ENCODE data around the gene ADGRV1.

The ADGRV1 gene

GRCh38 chr5:90654215-90654614, 95.6 kb downstream of the ADGRV1 start (continued):
- TF ChIP-seq, protein P1, sequence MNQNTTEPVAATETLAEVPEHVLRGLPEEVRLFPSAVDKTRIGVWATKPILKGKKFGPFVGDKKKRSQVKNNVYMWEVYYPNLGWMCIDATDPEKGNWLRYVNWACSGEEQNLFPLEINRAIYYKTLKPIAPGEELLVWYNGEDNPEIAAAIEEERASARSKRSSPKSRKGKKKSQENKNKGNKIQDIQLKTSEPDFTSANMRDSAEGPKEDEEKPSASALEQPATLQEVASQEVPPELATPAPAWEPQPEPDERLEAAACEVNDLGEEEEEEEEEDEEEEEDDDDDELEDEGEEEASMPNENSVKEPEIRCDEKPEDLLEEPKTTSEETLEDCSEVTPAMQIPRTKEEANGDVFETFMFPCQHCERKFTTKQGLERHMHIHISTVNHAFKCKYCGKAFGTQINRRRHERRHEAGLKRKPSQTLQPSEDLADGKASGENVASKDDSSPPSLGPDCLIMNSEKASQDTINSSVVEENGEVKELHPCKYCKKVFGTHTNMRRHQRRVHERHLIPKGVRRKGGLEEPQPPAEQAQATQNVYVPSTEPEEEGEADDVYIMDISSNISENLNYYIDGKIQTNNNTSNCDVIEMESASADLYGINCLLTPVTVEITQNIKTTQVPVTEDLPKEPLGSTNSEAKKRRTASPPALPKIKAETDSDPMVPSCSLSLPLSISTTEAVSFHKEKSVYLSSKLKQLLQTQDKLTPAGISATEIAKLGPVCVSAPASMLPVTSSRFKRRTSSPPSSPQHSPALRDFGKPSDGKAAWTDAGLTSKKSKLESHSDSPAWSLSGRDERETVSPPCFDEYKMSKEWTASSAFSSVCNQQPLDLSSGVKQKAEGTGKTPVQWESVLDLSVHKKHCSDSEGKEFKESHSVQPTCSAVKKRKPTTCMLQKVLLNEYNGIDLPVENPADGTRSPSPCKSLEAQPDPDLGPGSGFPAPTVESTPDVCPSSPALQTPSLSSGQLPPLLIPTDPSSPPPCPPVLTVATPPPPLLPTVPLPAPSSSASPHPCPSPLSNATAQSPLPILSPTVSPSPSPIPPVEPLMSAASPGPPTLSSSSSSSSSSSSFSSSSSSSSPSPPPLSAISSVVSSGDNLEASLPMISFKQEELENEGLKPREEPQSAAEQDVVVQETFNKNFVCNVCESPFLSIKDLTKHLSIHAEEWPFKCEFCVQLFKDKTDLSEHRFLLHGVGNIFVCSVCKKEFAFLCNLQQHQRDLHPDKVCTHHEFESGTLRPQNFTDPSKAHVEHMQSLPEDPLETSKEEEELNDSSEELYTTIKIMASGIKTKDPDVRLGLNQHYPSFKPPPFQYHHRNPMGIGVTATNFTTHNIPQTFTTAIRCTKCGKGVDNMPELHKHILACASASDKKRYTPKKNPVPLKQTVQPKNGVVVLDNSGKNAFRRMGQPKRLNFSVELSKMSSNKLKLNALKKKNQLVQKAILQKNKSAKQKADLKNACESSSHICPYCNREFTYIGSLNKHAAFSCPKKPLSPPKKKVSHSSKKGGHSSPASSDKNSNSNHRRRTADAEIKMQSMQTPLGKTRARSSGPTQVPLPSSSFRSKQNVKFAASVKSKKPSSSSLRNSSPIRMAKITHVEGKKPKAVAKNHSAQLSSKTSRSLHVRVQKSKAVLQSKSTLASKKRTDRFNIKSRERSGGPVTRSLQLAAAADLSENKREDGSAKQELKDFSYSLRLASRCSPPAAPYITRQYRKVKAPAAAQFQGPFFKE (tag by site-specific recombination; IDR thresholded peaks at IDR 0.05; ENCODE audit: borderline replicate concordance) = no peak
- TF ChIP-seq ELK4 (IDR thresholded peaks at IDR 0.05; ENCODE audit: borderline replicate concordance, low read depth, low read length) (no peak), ZNF473 (tag by site-specific recombination; IDR thresholded peaks at IDR 0.05) (no peak), GLI2 (tag by site-specific recombination; IDR thresholded peaks at IDR 0.05; ENCODE audit: borderline replicate concordance, low read depth) (no peak), ZNF391 (tag by site-specific recombination; IDR thresholded peaks at IDR 0.05; ENCODE audit: borderline replicate concordance, low read depth) (no peak), ZNF830 (tag by site-specific recombination; IDR thresholded peaks at IDR 0.05; ENCODE audit: low read depth) (no peak)
- TF ChIP-seq, protein P2, sequence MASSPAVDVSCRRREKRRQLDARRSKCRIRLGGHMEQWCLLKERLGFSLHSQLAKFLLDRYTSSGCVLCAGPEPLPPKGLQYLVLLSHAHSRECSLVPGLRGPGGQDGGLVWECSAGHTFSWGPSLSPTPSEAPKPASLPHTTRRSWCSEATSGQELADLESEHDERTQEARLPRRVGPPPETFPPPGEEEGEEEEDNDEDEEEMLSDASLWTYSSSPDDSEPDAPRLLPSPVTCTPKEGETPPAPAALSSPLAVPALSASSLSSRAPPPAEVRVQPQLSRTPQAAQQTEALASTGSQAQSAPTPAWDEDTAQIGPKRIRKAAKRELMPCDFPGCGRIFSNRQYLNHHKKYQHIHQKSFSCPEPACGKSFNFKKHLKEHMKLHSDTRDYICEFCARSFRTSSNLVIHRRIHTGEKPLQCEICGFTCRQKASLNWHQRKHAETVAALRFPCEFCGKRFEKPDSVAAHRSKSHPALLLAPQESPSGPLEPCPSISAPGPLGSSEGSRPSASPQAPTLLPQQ (tag by site-specific recombination; IDR thresholded peaks at IDR 0.05) = no peak

GRCh38 chr5:90655423-90655822, 96.8 kb downstream of the ADGRV1 start:
- H3K4me1 ChIP-seq (ENCODE audit: control insufficient read depth, insufficient read depth, low read length) = no peaks in the 10 kb centered on the region
- ChIA-PET CTCF (interaction anchor here (0.7 kb wide), 1 partner anchor 169 kb away, joined by 4 read pairs; no protein-coding TSS in a partner anchor), POLR2A (no interaction called here)
- H3K27ac ChIP-seq (ENCODE audit: extremely low read depth, low read depth, low read length) = no peak overlapping the region
- no peak overlapping the region for H3K4me3 ChIP-seq (ENCODE audit: low read depth, low read length)
- peaks cover 9 to 22% of the 10 kb centered on the region in 2 experiments for H3K36me3 ChIP-seq (ENCODE audit: control insufficient read depth in 2 of 2, insufficient read depth in 1 of 2, low read length in 2 of 2)
- H3K9me3 ChIP-seq (ENCODE audit: control insufficient read depth, insufficient read depth, low read depth, low read length) = no peaks in the 10 kb centered on the region
- TF ChIP-seq ZNF544 (tag by site-specific recombination; IDR thresholded peaks at IDR 0.05) (no peak), ZFP69B (tag by site-specific recombination; IDR thresholded peaks at IDR 0.05) (no peak), ZNF138 (tag by site-specific recombination; IDR thresholded peaks at IDR 0.05; ENCODE audit: borderline replicate concordance) (no peak), ZNF843 (tag by site-specific recombination; IDR thresholded peaks at IDR 0.05) (no peak), ZNF19 (tag by site-specific recombination; IDR thresholded peaks at IDR 0.05; ENCODE audit: low read depth) (no peak), SALL2 (tag by site-specific recombination; IDR thresholded peaks at IDR 0.05; ENCODE audit: borderline replicate concordance) (no peak), TSHZ1 (tag by site-specific recombination; IDR thresholded peaks at IDR 0.05; ENCODE audit: borderline replicate concordance) (no peak), ZNF558 (tag by site-specific recombination; IDR thresholded peaks at IDR 0.05) (no peak), ZNF521 (tag by site-specific recombination; IDR thresholded peaks at IDR 0.05) (no peak), ZNF560 (tag by site-specific recombination; IDR thresholded peaks at IDR 0.05; ENCODE audit: borderline replicate concordance) (no peak), ZFHX2 (tag by site-specific recombination; conservative IDR thresholded peaks at IDR 0.05) (no peak), ZNF10 (tag by site-specific recombination; IDR thresholded peaks at IDR 0.05) (no peak), ZNF585B (tag by site-specific recombination; IDR thresholded peaks at IDR 0.05) (no peak), ZNF37A (tag by site-specific recombination; IDR thresholded peaks at IDR 0.05) (no peak)
- TF ChIP-seq, protein P3, sequence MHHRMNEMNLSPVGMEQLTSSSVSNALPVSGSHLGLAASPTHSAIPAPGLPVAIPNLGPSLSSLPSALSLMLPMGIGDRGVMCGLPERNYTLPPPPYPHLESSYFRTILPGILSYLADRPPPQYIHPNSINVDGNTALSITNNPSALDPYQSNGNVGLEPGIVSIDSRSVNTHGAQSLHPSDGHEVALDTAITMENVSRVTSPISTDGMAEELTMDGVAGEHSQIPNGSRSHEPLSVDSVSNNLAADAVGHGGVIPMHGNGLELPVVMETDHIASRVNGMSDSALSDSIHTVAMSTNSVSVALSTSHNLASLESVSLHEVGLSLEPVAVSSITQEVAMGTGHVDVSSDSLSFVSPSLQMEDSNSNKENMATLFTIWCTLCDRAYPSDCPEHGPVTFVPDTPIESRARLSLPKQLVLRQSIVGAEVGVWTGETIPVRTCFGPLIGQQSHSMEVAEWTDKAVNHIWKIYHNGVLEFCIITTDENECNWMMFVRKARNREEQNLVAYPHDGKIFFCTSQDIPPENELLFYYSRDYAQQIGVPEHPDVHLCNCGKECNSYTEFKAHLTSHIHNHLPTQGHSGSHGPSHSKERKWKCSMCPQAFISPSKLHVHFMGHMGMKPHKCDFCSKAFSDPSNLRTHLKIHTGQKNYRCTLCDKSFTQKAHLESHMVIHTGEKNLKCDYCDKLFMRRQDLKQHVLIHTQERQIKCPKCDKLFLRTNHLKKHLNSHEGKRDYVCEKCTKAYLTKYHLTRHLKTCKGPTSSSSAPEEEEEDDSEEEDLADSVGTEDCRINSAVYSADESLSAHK (tag by site-specific recombination; IDR thresholded peaks at IDR 0.05) = no peak
